ENCODE measurements around the gene EBI3.
"Not testable (repeated sequence)": the region's sequence is repeated elsewhere in the genome, so short reads cannot be mapped to it uniquely, and the experiment has no call there.

EBI3 gene

DNA sequence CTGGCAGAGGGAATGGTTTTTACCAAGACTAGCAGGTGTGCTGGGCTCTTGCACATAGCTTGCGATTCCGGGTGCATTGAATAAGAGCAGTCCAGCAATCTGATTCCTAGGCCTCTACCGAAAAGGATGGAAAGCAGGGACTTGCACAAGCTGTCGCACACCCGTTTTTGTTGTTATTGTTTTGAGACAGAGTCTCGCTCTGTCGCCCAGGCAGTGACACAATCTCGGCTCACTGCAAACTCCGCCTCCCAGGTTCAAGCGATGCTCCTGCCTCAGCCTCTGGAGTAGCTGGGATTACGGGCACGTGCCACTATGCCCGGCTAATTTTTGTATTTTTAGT is 5.5 kb downstream of the EBI3 start:
- no peak for TF ChIP-seq CTCF (IDR thresholded peaks at IDR 0.05; ENCODE audit: extremely low read depth, insufficient read depth, missing control alignments)
- no peak for DNase-seq (ENCODE audit: low spot score)
- in situ Hi-C loops (cut with MboI; ENCODE audit: low pct_unique_long_range_greater_than_20kb, low sequenced_read_pairs, unreplicated experiment) = no loop called here

DNA sequence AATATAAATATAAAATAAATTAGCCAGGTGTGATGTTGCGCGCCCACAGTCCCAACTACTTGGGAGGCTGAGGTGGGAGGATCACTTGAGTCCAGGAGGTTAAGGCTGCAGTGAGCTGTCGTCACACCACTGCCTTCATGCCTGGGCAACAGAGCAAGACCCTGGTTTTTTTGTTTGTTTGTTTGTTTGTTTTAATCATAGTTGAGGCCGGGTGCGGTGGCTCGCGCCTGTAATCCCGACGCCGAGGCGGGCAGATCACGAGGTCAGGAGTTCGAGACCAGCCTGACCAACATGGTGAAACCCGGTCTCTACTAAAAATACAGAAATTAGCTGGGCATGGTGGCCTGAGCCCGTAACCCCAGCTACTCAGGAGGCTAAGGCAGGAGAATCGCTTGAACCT is 8.2 kb downstream of the EBI3 start:
- in situ Hi-C loops (cut with MboI; ENCODE audit: low pct_unique_long_range_greater_than_20kb, low sequenced_read_pairs, unreplicated experiment); DNase-seq (ENCODE audit: low spot score): not testable (repeated sequence)

DNA sequence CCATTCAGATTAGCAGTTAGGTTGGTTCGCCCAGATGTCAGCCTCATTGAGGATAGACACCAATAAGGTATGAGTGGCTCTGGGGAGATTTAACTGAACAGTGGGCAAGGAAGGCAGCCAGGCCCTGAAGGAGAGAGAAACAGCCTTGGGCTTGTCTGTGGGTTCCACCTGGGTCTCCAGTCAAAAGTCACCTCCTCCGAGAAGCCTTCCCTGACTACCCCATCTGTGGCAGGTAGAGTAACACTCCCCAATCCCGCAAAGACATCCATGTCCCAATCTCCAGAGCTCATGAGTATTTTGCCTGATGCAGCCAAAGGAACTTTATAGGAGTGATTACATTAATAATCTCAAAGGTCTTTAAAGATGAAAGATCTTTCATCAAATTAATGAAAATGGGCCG is 9.5 kb downstream of the EBI3 start:
- no peak for TF ChIP-seq CTCF (IDR thresholded peaks at IDR 0.05; ENCODE audit: extremely low read depth, insufficient read depth, missing control alignments)
- no peak for DNase-seq (ENCODE audit: low spot score)
- in situ Hi-C loops (cut with MboI; ENCODE audit: low pct_unique_long_range_greater_than_20kb, low sequenced_read_pairs, unreplicated experiment) = no loop called here

GRCh38 chr19:4241824-4242430 is 12.6 kb downstream of the EBI3 start:
- TF ChIP-seq CTCF (IDR thresholded peaks at IDR 0.05; ENCODE audit: extremely low read depth, insufficient read depth, missing control alignments) = no peak
- in situ Hi-C loops (cut with MboI; ENCODE audit: low pct_unique_long_range_greater_than_20kb, low sequenced_read_pairs, unreplicated experiment) = no loop called here
- DNase-seq (ENCODE audit: low spot score) = no peak

GRCh38 chr19:4245938-4246337 is 16.6 kb downstream of the EBI3 start:
- DNase-seq (ENCODE audit: low spot score); in situ Hi-C loops (cut with MboI; ENCODE audit: low pct_unique_long_range_greater_than_20kb, low sequenced_read_pairs, unreplicated experiment): not testable (repeated sequence)

- in situ Hi-C loops (cut with MboI; ENCODE audit: low pct_unique_long_range_greater_than_20kb, low sequenced_read_pairs, unreplicated experiment) = no loop called here
- peak; percentile 56 for TF ChIP-seq CTCF (IDR thresholded peaks at IDR 0.05; ENCODE audit: extremely low read depth, insufficient read depth, missing control alignments)
- peak; percentile 100 for DNase-seq (ENCODE audit: low spot score)
Observed at GRCh38 chr19:4246767-4247593, 17.7 kb downstream of the EBI3 start, which contains the start of gene YJU2. Gene YJU2 (plus strand): TSS chr19:4247080. CDS start chr19:4247147, 67 bp downstream.

DNA sequence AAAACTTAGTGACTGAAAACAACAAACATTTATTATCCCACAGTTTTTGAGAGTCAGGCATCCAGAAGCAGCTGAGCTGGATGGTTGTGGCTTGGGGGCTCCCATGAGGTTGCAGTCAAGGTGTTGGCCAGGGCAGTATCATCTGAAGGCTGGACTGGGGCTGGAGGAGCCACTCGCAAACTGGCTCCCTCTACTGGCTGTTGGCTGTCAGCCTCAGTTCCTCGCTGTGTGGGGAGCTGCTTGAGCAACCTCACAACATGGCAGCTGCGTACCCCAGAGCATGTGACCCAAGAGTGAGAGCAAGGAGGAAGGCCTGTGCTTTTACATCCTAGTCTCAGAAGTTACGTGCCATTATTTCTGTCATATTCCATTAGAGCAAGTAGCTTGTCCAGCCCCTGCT is 27.2 kb downstream of the EBI3 start:
- in situ Hi-C loops (cut with MboI; ENCODE audit: low pct_unique_long_range_greater_than_20kb, low sequenced_read_pairs, unreplicated experiment) = no loop called here
- DNase-seq (ENCODE audit: low spot score) = no peak
- peak; percentile 32 for TF ChIP-seq CTCF (IDR thresholded peaks at IDR 0.05; ENCODE audit: extremely low read depth, insufficient read depth, missing control alignments)

Measured in GM13977 (cell line).